Adrenal gland (tissue), 5 donors: ENCODE measurements around the gene DLK1.

Experiments used
- CTCF ChIP-seq, 6 experiments: fragments of 450-650 bp in 4 of 6; fragments of 200-600 bp in 2 of 6; sonication (generic) in 1 of 6; IDR thresholded peaks; 1 replicate in 5 of 6; 2 replicates in 1 of 6; pipeline versions ENCODE4 v1.5.1 to v1.8.0; 2016 to 2021; ENCODE audit warnings: antibody characterized with exemption in 6 of 6, mild to moderate bottlenecking in 2 of 6, moderate library complexity in 1 of 6
- POLR2A ChIP-seq, 2 donors: fragments of 450-650 bp; IDR thresholded peaks; one replicate each; pipeline ENCODE4 v1.6.1; 2017; ENCODE audit warnings: antibody characterized with exemption in 2 of 2, mild to moderate bottlenecking in 2 of 2, moderate library complexity in 1 of 2
- donor health status: DM: no; HTN: no; CAD: no.

GRCh38 chr14:100688598-100689461, 37.9 kb upstream of the DLK1 start:
- TF ChIP-seq POLR2A (IDR thresholded peaks at IDR 0.05): peak in 1 of 2 donors; percentile 44
- no peak for TF ChIP-seq CTCF (IDR thresholded peaks at IDR 0.05)
